ENCODE measurements around the gene COL28A1. TPM values are rescaled to one million over a fixed set of nuclear protein-coding genes. Genes with fewer than 3 reads are reported as not detected.

Gene COL28A1
- total RNA-seq, 2 donors from 2014 or later = 1.8 to 6.2 TPM

GRCh38 chr7:7579638-7580037 lies 44.0 kb upstream of the COL28A1 start:
- Histone ChIP-seq H3K36me3 (no peaks in the 10 kb centered on the region), H3K4me1 (replicated peaks) (no peaks in the 10 kb centered on the region), H3K9me3 (no peaks in the 10 kb centered on the region), H3K27ac (no peak overlapping the region), H3K27me3 (replicated peaks; ENCODE audit: insufficient read depth) (no peaks in the 10 kb centered on the region), H3K4me3 (no peak overlapping the region)
- WGBS = 98% methylated on average over 3 of the region's 3 CpGs
- DNase-seq (ENCODE audit: low spot score) = no peak
- intact Hi-C loops (cut with DNase I) = no loop called here
- TF ChIP-seq CTCF (IDR thresholded peaks at IDR 0.05) (no peak), POLR2A (IDR thresholded peaks at IDR 0.05) (no peak), POLR2AphosphoS5 (IDR thresholded peaks at IDR 0.05) (no peak)

DNA sequence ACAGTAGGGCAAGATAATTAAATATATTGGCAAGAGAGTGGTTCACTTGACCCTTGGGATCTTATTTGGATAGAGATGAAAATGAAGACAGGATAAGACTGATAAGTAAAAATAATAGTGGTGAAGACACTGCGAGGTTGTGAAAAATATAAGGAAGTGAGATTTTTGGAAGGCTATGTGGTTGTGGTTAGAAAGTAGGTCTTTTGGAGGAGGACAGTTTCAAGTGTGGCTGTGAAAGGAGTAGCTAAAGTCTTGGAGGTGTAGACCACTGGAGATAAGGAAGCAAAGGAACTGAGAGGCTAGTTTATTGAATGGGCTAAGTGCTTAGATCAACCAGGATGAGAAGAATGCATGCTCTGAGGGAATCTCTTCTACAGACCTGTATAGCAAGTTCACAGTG lies 42.2 kb upstream of the COL28A1 start:
- Histone ChIP-seq H3K36me3 (no peaks in the 10 kb centered on the region), H3K9me3 (no peaks in the 10 kb centered on the region), H3K27ac (no peak overlapping the region), H3K4me3 (no peak overlapping the region), H3K4me1 (replicated peaks) (no peaks in the 10 kb centered on the region), H3K27me3 (replicated peaks; ENCODE audit: insufficient read depth) (no peaks in the 10 kb centered on the region)
- no peak for TF ChIP-seq POLR2AphosphoS5 (IDR thresholded peaks at IDR 0.05)
- no peak for TF ChIP-seq CTCF (IDR thresholded peaks at IDR 0.05)
- TF ChIP-seq POLR2A (IDR thresholded peaks at IDR 0.05) = no peak
- WGBS = 88% methylated on average over 1 of the region's 1 CpG
- DNase-seq (ENCODE audit: low spot score) = no peak
- intact Hi-C loops (cut with DNase I) = loop anchor here (1.0 kb wide), 1 partner anchor 9 kb away; no protein-coding TSS in a partner anchor

- 100% methylated on average over 1 of the region's 1 CpG for WGBS
- H3K36me3 ChIP-seq = no peaks in the 10 kb centered on the region
- no peaks in the 10 kb centered on the region for H3K4me1 ChIP-seq (replicated peaks)
- H3K27me3 ChIP-seq (replicated peaks; ENCODE audit: insufficient read depth) = no peaks in the 10 kb centered on the region
- no peaks in the 10 kb centered on the region for H3K9me3 ChIP-seq
- no peak overlapping the region for H3K4me3 ChIP-seq
- TF ChIP-seq POLR2AphosphoS5 (IDR thresholded peaks at IDR 0.05) (no peak), POLR2A (IDR thresholded peaks at IDR 0.05) (no peak), CTCF (IDR thresholded peaks at IDR 0.05) (no peak)
- no peak for DNase-seq (ENCODE audit: low spot score)
- intact Hi-C loops (cut with DNase I) = no loop called here
- no peak overlapping the region for H3K27ac ChIP-seq
These were observed 40.7 kb upstream of the COL28A1 start for GRCh38 chr7:7576344-7576743.

- Histone ChIP-seq H3K9me3 (no peaks in the 10 kb centered on the region), H3K27me3 (replicated peaks; ENCODE audit: insufficient read depth) (no peaks in the 10 kb centered on the region), H3K4me1 (replicated peaks) (no peaks in the 10 kb centered on the region), H3K4me3 (peak overlapping the region in 1 of 2 donors; percentile 2), H3K27ac (peak overlapping the region; percentile 41 to 98), H3K36me3 (no peaks in the 10 kb centered on the region)
- 60% methylated on average over 2 of the region's 2 CpGs for WGBS
- intact Hi-C loops (cut with DNase I) = no loop called here
- DNase-seq (ENCODE audit: low spot score) = no peak
- TF ChIP-seq POLR2A (IDR thresholded peaks at IDR 0.05) = no peak
- TF ChIP-seq POLR2AphosphoS5 (IDR thresholded peaks at IDR 0.05) = peak; percentile 30
These were observed 38.0 kb upstream of the COL28A1 start for GRCh38 chr7:7573701-7574100.

DNA sequence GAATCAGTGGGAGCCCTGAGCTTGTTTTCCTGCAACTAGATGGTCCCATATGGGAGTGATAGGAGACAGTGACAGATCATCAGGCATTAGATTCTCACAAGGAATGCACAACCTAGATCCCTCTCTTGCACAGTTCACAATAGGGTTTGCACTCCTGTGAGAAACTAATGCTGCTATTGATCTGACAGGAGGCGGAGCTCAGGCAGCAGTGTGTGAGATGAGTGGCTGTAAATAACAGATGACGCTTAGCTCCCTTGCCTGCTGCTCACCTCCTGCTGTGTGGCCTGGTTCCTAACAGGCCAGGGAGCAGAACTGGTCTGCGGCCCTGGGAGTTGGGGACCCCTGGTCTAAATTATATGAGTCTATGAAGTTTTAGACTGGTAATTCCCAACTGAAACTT lies 34.9 kb upstream of the COL28A1 start:
- WGBS = 96% methylated on average over 3 of the region's 3 CpGs
- H3K4me1 ChIP-seq (replicated peaks) = no peaks in the 10 kb centered on the region

More for the DNA sequence above, 34.9 kb upstream of the COL28A1 start:
- intact Hi-C loops (cut with DNase I) = no loop called here
- H3K27me3 ChIP-seq (replicated peaks; ENCODE audit: insufficient read depth) = no peaks in the 10 kb centered on the region
- H3K9me3 ChIP-seq = no peaks in the 10 kb centered on the region
- H3K4me3 ChIP-seq = no peak overlapping the region
- H3K27ac ChIP-seq = peak overlapping the region in 1 of 2 donors; percentile 98
- no peaks in the 10 kb centered on the region for H3K36me3 ChIP-seq
- TF ChIP-seq CTCF (IDR thresholded peaks at IDR 0.05) (no peak), POLR2A (IDR thresholded peaks at IDR 0.05) (no peak), POLR2AphosphoS5 (IDR thresholded peaks at IDR 0.05) (no peak)
- no peak for DNase-seq (ENCODE audit: low spot score)

Measured in prostate gland (tissue), 2 donors.